GM21367 (cell line): Measurements from ENCODE around the gene SARDH.

ENCODE experiments used
- ATAC-seq: cut with Tn5 transposase; IDR thresholded peaks from one replicate; pipeline ENCODE4 v1.9.1; 2021; ENCODE audit not compliant: unreplicated experiment

SARDH gene

GRCh38 chr9:133673258-133673655 lies 64.9 kb downstream of the SARDH start:
- ATAC-seq: no peak

DNA sequence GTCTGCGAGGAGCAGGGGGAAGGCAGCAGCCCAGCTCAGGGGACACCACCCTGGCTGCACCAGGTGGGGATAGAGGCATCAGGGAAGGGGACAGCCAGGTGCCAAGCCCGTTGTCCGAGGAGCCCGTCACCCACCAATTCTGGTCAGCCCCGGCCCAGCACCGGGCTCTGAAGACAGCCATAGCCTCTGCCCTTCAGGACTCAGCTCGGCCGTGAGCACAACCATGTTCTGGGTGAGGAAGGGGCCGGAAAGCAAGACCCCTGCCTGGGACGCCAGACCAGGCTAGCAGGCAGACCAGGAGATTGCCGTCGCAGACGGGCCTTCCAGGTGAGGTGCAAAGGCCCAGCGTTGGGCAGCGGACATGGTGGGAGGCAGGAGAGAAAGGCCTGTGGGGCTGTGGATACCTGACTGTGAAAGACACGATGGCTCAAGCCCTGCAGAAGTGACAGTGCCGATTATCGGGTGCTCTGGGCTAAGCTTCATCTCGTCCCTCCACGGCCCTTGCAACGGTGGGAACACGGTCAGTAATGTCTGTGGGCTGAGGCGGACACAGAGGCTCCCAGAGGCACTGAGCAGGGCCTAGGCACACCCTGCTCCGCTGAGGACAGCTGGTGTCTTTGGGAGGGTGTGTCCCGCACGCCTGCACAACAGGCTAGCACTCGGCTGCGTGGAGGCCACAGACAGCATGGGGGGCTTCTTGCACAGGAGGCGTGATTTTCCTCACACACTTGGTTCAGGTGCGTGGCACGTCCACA lies 65.5 kb downstream of the SARDH start:
- no peak for ATAC-seq

GRCh38 chr9:133671371-133671770 lies 66.8 kb downstream of the SARDH start:
- ATAC-seq: no peak

DNA sequence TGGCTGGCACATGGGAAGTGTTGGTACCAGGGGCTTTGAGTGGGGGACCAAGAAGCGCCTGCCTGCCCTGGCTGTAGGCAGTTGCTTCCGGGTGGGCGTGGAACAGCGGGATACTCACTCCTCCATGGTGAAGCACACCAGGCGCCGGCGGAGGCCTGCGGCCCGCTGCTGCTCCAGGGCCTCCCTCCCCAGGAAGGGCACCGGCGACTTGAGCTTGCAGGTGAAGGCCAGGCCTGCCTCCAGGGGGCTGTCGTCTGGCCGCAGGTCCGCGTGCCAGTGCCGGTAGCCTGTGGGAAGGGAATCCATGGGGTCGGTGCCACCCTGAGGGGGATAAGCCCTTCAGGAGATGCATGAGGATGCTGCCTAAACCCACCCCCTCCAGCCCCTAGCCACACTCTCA lies 67.7 kb downstream of the SARDH start:
- ATAC-seq: no peak

- no peak for ATAC-seq
Measured at GRCh38 chr9:133669182-133669801, 68.9 kb downstream of the SARDH start.

- no peak for ATAC-seq
Measured at GRCh38 chr9:133667759-133668450, 70.2 kb downstream of the SARDH start.

GRCh38 chr9:133666845-133667244 lies 71.3 kb downstream of the SARDH start:
- no peak for ATAC-seq

DNA sequence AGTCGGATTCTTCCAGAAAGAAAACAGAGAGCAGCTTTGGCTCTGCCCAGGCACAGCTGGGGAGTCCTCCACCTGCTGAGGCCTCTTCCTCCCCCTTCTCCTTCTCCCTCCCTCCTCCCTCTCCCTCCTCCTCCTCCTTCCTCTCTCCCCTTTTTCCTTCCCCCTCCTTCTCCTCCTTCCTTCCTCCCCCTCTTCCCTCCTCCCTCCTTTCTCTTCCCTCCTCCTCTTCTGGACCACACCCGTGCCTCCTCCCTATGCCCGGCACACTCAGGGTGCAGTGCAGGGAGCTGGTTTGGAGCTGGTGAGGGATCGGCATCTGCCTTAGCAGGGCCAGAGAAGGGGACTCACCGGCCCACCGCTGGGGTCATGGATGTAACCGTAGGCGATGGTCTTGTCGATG lies 71.8 kb downstream of the SARDH start:
- no peak for ATAC-seq

DNA sequence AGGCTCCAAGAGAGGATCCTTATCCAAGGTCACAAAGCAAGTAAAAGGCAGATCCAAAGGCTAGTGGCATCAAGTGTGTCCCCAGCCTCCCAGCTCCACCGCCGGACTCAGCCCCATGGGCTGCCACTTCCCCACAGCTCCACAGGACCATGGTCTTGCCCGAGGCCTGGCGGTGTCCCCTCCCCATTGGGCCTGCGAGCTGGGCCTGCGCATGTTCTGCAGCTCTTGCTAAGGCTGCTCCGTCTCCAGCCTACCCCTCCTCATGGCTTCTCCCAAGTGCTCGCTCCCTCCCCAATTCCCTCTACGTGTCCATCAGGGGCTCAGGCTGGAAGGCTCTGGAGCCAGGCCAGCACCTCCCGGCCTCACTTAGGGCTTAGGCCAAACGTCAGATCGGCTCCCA lies 72.6 kb downstream of the SARDH start:
- no peak for ATAC-seq

GRCh38 chr9:133665096-133665495 lies 73.1 kb downstream of the SARDH start:
- ATAC-seq: no peak

- no peak for ATAC-seq
Measured at GRCh38 chr9:133664173-133665050, 73.7 kb downstream of the SARDH start.

- no peak for ATAC-seq
Measured at GRCh38 chr9:133661846-133662540, 76.2 kb downstream of the SARDH start.

- no peak for ATAC-seq
Measured at GRCh38 chr9:133659516-133659915, 78.6 kb downstream of the SARDH start.

GRCh38 chr9:133658442-133659431 lies 79.4 kb downstream of the SARDH start:
- no peak for ATAC-seq

DNA sequence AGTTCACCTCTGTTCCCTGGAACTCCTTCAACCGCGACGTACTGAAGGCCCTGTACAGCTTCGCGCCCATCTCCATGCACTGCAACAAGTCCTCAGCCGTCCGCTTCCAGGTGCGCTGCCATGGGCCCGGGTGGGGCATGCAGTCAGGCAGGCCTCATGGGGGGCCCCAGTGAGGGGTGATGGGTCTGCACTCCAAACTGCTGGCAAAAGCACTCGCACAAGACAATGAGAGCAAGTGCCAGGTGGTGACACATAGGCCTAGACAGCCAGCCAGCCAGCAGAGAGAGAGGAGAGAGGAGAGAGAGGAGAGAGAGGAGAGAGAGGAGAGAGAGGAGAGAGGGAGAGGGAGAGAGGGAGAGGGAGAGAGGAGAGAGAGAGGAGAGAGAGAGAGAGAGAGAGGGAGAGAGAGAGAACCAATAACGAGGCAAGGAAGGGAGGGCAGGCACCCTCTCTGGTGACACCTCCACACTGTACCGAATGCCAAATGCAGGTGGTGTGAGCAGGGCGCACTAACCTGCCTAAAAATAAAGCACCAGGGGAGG lies 81.0 kb downstream of the SARDH start:
- ATAC-seq: no peak

GRCh38 chr9:133656211-133657119 lies 81.7 kb downstream of the SARDH start:
- ATAC-seq: no peak

DNA sequence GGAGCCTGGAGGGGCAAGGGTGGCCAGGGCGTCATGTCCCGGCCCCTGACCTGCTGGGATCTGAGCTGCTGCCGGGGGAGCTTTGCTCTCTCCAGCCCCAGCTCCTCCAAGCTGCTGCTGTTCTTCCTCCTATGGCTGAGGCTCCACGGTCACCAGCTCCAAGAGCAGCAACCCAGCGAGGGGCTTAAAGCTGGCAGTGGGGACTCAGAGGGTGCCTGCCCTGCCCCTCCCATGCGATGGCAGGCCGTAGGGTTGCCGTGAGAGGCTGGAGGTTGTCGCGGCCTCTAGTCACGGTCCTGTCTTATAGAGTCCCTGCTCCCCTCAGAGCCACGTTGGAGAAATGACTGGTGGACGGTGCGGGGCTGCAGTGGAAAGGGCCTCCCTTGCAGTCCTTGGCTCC lies 82.5 kb downstream of the SARDH start:
- no peak for ATAC-seq
